Kidney epithelial cell (primary cell): ENCODE measurements around the gene SYT15. TPM values are rescaled to one million over a fixed set of nuclear protein-coding genes. Genes with fewer than 3 reads are reported as not detected.
"Not testable (repeated sequence)": the region's sequence is repeated elsewhere in the genome, so short reads cannot be mapped to it uniquely, and the experiment has no call there.

Source experiments
- DNase-seq: peaks from one replicate; pipeline ENCODE4 v3.0.0-alpha.2; 2010; ENCODE audit warnings: low read depth
- H3K27me3 ChIP-seq: 2 replicates; pipeline ENCODE4 v1.6.0; 2011; ENCODE audit warnings: low read length; ENCODE audit not compliant: control insufficient read depth, insufficient read depth
- H3K36me3 ChIP-seq: 2 replicates; pipeline ENCODE4 v1.5.1; 2011; ENCODE audit warnings: low read length; ENCODE audit not compliant: control insufficient read depth, insufficient read depth
- H3K4me3 ChIP-seq: 2 replicates; pipeline ENCODE4 v1.5.1; 2011; ENCODE audit warnings: low read depth, mild to moderate bottlenecking, control low read depth, low read length
- CTCF ChIP-seq: IDR thresholded peaks from 2 replicates; pipeline ENCODE4 v1.5.1; 2011; ENCODE audit warnings: mild to moderate bottlenecking, moderate library complexity, low read length, control low read depth, inconsistent platforms; ENCODE audit not compliant: insufficient read depth, poor library complexity, severe bottlenecking
- total RNA-seq: library from RNA; depleted of rRNA; stranded (reverse); fragments of >200 nt; gene quantifications from 2 replicates; pipeline ENCODE4 v1.2.3, GENCODE V29; 2015

SYT15 gene
- total RNA-seq, 1 donor from 2014 or later, result 0.17 TPM

- DNase-seq, result no peak
- no peaks in the 10 kb centered on the region for H3K36me3 ChIP-seq
- H3K4me3 ChIP-seq, result no peak overlapping the region
- H3K27me3 ChIP-seq, result peaks cover 45% of the 10 kb centered on the region
- TF ChIP-seq CTCF, result no peak
Observed at GRCh38 chr10:46560381-46560780, 18.5 kb upstream of the SYT15 start.

GRCh38 chr10:46560952-46561351 lies 18.0 kb upstream of the SYT15 start:
- Histone ChIP-seq H3K36me3 (no peaks in the 10 kb centered on the region), H3K4me3 (no peak overlapping the region), H3K27me3 (peaks cover 39% of the 10 kb centered on the region)
- DNase-seq, result no peak
- TF ChIP-seq CTCF, result no peak

- DNase-seq, H3K27me3 ChIP-seq, H3K36me3 ChIP-seq, H3K4me3 ChIP-seq: not testable (repeated sequence)
- peak; percentile 63 for TF ChIP-seq CTCF
Observed at GRCh38 chr10:46565591-46566332, 13.2 kb upstream of the SYT15 start.

- DNase-seq, H3K27me3 ChIP-seq, H3K4me3 ChIP-seq, H3K36me3 ChIP-seq: not testable (repeated sequence)
Observed at GRCh38 chr10:46567151-46567550, 11.8 kb upstream of the SYT15 start.

- not testable (repeated sequence) for H3K4me3 ChIP-seq, H3K27me3 ChIP-seq, DNase-seq, H3K36me3 ChIP-seq
Observed at GRCh38 chr10:46570655-46571054, 8.3 kb upstream of the SYT15 start.

GRCh38 chr10:46572765-46573164 lies 6.2 kb upstream of the SYT15 start:
- H3K4me3 ChIP-seq, H3K36me3 ChIP-seq, H3K27me3 ChIP-seq, DNase-seq: not testable (repeated sequence)

GRCh38 chr10:46573314-46573713 lies 5.6 kb upstream of the SYT15 start:
- H3K4me3 ChIP-seq, H3K27me3 ChIP-seq, H3K36me3 ChIP-seq, DNase-seq: not testable (repeated sequence)

- not testable (repeated sequence) for H3K4me3 ChIP-seq, H3K27me3 ChIP-seq, H3K36me3 ChIP-seq, DNase-seq
Observed at GRCh38 chr10:46573884-46574283, 5.0 kb upstream of the SYT15 start.

- not testable (repeated sequence) for DNase-seq
Observed at GRCh38 chr10:46577624-46578473, 1.1 kb upstream of the SYT15 start.

GRCh38 chr10:46579378-46579777 lies 450 bp downstream of the SYT15 start:
- DNase-seq, H3K27me3 ChIP-seq, H3K4me3 ChIP-seq, H3K36me3 ChIP-seq: not testable (repeated sequence)

More at GRCh38 chr10:46577624-46578473, 1.1 kb upstream of the SYT15 start:
- not testable (repeated sequence) for H3K27me3 ChIP-seq, H3K36me3 ChIP-seq, H3K4me3 ChIP-seq

GRCh38 chr10:46581997-46582396 lies 3.1 kb downstream of the SYT15 start:
- not testable (repeated sequence) for H3K27me3 ChIP-seq, H3K36me3 ChIP-seq, H3K4me3 ChIP-seq, DNase-seq
